ENCODE measurements around the gene NFIA.

NFIA gene

DNA sequence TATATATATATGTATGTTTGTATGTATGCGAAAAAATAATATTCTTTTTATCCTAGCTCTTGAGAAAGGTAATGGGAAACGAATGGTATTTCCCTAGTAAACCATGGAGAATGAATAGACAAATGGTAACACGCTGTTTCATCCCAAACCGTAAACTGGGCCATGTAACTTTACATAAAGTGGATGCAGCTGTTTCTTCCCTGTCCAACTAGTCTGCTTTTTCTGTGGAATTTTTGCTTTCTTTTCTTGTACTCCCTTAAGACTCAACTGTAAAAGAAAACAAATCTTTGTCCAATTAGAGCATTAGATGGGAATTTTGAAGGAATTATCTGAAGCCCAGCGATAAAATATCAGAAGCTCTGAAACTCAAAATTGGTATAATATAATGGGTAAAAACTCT, 198.1 kb downstream of the NFIA start:
- no peak for DNase-seq

DNA sequence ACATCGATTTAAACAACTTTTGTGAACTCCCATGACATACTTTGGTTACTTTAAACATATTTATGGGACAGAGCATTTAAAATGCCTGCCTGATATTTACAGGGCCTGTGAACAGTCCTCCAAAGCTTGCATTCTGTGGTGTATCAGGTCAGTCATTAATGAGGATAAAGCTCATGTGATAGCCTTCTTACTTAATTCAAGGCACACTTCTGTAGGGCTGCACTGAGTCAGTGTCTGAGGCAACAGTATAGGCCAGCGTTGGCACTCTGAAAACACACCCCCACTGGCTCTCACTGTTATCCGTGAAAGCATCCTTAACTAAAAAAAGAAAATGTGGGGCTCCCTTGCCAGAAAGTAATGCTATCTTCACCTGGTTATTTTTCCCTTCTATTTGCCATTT, 200.0 kb downstream of the NFIA start:
- DNase-seq = no peak

DNA sequence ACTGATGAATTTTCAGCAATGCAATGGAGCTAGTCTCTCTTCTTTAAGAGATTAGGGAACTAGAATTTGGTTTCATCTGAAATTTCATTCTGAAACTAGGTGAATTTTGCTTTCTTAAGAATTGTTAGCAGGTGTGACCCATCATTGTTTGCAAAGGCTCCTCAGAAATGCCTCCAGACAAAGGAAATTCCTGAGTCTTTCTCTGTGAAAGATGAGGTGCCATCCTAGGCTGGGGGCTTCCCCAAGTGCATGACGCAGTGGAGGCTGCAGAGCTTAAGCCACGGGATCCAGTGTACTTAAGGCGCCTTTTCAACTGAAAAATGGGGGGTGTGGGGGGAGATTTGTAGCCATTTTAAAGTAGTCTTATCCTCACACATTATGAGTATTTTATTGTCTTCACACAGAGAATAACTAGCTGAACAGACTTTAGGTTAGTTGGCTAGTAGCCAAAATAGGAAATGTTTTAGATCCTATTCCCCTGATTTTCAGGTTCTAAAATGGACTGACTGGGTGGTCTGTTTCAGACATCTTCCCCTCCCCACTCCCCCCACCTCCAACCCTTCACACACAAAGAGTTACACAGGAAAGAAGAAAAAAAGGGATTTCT, 202.0 kb downstream of the NFIA start:
- no peak for DNase-seq

DNA sequence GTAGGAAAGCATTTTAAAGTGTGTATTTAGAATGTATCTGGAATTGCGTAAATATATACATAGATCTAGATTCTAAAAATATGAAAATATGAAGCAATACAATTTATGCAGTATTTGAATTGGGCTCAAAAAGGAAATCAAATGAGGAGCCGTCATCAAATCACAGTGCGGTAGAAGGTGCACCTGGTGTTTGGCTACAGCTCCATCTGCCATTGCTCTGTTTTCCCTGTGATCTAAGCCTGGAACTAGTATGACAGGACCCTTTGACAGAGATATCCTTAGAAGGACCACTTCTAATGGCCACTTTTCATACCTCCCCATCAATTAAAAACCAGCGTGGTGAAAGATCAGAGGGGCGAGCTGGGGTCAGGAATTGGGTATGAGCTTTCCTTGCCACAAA, 202.6 kb downstream of the NFIA start:
- no peak for DNase-seq

DNA sequence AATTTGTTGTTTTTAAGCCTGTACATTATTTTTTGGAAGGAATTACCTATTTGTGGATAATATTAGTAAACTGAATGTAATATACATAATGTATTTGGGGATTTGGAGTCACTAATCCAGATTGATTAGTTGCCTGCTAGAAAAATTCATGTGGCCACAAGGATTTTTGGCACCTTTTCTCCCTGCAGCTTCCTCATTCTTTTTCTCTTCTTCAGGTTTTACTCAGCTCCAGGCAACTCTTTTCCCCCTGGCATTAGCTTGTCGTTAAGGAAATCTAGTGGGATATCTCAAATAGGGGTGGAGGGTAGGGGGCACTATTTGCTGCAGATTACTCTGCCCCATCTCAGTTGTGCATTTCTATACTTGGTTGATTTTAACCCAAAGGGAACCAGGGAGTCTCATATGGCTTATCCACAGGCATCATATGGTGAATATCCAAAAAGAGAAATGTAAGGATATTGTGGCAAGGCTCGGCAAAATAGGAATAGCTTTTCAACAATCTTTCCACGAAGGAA, 203.1 kb downstream of the NFIA start:
- no peak for DNase-seq

DNA sequence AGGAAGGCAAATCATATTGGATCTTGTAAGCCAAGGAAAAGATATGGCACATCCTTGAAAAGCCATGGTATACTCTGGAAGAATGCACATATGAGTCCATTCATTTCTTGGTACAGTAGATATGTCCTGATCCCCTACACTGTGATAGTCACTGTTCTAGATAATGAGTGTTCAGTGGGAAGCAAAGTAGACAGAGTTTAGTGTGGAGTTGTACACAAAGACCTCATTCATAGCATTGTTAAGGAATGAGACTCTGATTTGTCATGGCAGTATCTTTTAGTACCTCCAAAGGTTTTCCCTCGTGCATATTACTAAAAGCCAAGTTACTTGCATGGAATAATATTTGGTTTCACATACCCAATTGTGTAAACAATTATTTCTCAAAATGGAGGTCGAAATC, 204.7 kb downstream of the NFIA start:
- DNase-seq = no peak

DNA sequence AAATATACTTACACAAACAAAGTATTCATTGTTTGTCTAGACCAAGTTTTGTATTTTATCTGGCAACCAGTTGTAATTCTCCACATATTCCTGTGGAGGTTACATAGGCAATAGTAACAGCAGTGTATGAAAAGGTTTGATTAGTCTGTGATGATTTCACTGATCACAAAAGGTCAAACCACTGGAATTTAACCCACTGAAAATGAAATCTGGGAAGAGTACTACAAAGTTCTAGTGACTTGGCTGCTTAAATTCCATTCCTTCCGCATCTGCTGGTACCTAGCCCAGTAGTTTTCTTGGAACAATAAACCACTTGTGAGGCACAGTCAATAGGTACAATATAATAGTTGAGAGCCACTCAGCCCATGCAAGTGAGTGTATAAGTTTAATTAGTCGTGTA, 205.4 kb downstream of the NFIA start:
- no peak for DNase-seq

DNA sequence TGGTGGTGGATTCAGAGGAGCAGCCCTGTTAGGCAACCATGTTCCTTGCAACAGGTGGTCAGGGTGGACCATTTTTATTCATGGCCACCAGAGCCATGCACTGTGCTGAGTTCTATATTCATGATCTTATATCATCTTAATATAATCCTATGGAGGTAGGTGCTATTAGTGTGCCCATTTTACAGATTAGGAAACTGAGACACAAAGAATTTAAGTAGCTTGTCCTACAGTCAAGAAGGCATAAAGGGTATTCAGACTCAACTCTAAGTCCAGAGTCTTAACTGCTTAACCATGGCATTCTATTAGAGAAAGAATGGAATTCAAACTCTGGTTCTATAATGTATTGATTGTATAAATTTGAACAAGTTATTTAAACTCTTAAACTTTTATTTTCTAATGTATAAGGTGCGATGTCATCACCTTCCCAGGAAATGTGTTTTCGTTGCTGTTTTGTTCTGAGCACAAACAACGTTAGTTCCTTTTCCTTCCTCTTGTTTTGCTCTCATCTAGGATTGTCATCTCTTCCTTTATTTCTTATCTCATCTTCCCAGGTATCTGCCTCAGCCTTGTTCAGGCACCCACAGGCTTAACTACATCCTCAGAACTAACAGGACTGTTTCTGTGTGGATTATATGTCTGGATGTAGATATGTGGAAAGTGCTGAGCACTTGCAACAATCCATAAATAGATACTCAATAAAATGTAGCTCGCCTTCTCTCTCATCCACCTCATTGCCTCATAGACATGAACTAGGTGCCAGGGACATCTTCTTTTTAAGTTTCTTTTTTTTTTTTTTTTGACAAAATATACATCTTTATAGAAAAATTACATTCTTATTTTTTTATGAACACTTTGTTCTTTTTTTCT, 207.1 kb downstream of the NFIA start:
- DNase-seq = no peak

DNA sequence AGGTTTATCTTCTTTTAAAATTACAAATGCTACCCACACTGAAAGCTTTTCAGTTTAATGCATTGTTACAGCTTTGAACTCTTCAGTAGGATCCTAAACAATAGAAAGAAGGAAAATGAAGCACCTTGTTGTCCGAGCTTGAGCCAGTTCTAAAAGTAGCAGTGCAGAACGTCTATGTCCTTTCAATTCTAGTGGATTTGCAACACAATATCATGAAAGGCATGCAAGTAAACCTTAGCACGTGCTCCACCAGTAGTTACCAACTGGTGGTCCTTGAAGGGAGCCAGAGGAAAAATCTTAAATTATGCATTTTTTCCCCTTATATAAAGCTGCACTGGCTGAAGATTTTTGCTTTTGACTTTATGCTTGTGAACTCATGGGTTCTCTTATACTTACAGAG, 208.2 kb downstream of the NFIA start:
- DNase-seq = no peak

DNA sequence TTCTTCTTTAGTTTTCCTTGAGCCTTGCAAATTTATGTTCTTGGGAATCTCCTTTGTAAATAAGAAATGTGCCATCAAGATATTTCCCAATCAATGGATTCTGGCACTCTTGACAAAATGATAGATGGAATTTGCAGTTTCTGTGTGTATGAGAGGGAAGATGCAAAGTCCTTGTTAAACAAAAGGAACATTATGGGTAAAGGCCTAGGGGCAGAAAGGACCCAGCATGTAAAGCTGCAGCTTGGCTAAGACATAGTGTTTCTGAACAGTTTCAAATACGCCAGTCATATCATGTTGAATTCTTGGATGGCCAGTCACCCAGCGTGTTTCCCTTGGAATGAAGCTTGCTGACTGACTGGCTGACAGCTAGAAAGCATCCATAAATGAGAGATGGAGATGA, 210.8 kb downstream of the NFIA start:
- DNase-seq = no peak

DNA sequence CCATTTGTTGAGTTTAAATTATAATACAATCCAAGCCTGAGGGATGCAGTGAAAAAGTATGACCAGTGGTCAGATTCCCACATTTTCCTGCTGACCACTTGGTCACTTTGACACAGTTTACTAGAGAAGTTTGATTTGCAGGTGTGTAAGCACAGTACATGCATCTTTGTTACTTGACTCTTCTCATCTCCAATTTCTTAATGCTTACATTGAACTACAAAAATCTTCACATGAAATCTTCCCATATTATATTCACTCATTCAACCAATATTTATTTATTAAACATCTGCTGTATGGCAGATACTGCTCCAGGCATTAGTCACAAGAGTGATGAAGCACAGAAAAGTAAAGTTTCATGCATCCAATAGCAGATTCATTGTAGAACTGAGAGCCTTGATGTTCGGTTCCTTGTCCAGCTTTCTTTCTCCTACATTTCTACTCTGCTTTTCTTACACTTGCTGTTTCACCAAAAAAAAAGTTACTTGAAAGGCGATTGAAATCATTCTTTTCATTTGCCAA, 211.7 kb downstream of the NFIA start:
- no peak for DNase-seq

DNA sequence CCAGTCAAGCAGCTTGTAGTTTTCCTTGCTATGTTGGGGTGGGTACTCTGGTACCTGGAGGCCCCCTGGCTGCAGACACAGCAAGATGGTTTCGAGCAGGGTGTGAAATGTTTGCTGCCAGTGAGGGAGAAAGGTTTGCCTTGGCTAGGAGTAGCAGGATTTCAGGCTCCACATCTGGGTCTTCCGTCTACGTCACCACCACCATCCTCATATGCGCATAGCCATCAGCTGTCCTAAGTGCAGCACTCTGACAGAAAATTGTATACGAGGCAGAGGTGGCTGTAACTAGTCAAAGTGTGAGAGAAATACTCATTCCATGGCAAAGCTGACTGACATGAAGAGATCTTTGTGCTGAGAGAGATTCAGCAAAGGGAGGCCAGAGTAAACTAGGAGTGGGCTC, 212.6 kb downstream of the NFIA start:
- no peak for DNase-seq

DNA sequence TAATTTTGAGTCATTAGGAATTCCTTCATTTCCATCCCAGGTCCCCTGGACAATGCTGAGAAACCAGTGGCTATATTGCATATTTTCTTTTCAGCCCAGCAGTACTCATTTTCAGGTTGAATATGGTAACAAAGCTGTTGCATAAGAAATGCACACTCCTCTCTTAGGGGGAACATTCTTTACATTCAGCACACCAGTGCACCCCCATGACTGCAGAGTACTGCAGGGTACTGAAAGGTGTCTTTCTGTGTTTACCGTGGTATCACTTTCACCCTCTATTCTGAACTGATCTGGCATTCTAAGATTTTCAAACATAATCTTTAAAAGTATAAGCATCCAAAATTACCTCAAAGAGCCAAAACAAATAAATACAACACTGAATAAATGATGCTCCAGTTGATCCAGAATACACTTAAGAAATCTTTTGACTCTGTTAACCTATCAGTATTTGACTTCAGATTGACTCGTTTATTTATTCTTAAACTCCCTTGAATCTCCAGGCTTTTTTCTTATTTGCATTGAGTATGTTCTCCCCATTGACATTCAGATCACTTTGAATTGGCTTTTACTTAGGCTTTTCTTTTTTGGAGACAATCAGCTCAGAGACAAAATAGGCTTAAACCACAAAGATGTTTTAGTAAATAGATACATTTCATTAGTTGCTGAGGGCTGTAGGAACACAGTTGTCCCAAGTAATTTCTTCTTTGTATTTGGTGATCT, 213.6 kb downstream of the NFIA start:
- no peak for DNase-seq

DNA sequence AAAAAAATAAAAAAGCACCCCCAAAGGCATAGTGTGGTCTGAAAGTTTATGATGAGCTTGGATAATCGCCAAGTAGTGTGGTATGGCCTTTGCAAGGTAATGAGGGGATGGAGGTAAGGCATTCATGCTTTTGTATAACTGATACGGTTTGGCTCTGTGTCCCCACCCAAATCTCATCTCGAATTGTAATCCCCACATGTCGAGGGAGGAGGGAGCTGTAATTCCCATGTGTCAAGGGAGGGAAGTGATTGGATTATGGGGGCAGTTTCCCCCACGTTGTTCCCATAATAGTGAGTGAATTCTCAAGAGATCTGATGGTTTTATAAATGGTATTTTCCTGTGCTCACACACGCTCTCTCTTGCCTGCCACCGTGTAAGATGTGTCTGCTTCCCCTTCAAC, 215.5 kb downstream of the NFIA start:
- no peak for DNase-seq

DNA sequence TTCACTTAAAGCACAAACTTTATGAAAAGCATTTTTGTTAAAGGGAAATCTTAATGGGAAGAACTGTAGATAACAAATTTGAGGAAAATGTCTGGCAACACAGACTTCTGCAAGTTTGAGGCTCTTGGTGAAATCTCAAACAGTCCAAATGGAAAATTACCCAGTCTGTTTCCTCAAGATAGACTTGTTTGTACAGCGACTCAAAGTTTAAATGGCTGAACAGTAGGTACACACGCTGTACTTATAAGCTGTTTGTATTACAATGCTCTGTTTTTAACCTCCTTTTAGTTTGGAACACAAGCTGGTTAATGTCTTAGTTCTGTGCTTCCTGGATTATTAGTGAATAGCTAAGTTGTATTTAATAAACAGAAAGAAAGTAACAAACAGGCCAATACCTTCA, 217.1 kb downstream of the NFIA start:
- no peak for DNase-seq

DNA sequence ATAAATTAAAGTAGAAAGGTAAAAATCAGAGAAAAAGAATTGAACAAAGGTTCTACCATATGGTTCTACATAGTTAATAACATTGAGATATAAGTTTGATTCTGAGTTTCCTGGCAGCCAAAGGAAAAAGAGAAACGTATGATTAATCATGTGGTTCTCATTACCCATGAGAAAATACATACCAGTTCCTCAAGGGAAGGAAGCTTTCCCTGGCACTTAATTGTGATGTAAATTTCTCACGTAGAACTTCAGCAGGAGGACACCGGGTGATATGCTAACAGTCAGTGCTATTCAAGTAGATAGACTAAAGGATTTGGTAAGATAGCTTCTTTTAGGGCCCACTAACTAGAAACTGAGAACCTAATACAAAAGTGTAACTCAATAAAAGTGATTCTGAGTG, 218.5 kb downstream of the NFIA start:
- no peak for DNase-seq

DNA sequence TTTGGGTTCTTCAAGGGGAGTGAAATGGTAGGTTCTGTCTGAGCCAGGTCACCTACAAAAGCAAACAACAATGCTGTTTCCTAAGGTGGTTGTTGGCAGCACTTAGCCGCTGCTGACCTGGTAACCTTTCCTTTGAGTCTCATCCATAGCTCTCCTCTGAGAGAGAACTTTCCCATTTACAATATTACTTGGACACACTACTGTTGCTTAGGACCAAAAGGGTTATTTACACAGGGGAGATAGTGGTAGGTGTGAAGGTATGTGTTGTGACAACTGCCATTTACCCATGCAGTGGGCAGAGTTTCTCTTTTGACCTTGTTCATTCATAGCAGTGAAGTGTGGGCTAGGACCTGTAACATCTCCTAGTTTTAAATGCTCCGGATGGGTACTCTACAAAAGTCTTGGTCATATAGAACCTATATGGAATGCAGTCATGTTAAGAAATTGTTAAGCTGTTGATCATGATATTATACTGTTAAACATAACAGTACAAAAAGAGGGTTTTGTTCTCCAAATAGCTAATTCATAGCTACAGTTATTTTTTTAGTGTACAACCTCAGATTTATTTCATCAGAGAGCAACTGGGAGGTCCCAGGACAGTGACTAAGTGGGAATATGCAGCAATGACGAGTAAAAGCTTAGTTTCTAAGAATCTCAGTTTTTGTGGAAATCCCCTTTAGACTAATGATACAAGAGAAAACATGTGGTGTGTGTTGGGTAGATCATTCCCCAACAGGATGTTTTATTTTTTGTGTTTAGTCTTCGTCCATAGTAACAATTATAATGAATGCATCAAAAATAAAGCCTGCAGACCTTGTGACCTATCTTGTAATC, 219.7 kb downstream of the NFIA start:
- DNase-seq = no peak

DNA sequence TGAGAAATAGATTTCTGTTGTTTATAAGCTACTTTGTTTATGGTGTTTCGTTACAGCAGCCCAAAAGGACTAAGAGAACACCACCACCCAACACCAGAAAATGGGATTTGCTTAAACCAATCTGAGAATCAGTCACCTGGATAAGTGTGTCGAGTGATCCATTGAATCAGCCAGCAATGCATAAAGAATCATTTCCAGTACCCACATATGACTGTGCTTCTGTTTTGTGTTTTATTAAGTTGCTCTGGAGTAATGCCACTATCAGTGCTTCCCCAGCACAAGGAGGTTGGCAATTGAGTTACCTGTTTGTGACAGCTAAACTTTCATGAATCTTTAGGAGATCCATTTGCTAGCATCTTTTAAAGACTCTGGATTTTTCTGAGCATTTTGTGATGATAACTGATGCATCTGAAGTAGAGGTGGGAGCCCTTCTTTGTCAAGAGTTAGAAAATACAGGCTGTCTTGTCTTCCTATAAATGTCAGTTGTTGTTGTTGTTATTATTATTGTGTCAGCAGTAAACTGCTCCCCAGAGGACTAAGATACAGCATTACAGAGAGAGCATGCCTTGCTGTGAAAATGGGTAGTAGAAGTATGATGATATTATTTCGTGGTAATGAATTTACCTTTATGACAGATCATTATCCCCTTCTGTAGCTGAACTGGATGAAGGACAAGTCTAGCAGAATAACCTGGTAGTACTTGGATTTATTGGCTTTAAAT, 225.2 kb downstream of the NFIA start:
- DNase-seq = no peak

DNA sequence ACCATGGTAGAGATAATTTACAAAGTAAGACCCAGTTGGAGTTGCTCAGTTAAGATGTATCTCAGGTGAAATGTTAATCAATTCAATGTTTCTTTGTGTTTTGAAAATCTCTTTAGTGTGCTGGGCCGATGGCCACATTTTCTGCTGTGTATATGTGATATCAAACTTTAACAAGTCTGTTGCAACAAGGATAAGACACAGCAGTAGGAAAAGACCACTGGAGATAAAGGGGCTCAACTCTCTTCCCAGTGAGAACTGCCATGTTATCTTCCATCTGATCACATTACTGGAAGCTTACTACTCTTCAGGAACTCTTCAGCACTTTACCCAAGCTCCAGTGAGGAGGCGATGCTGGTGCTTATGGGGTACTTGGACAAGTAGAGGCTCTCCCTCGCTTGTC, 227.7 kb downstream of the NFIA start:
- DNase-seq = no peak

DNA sequence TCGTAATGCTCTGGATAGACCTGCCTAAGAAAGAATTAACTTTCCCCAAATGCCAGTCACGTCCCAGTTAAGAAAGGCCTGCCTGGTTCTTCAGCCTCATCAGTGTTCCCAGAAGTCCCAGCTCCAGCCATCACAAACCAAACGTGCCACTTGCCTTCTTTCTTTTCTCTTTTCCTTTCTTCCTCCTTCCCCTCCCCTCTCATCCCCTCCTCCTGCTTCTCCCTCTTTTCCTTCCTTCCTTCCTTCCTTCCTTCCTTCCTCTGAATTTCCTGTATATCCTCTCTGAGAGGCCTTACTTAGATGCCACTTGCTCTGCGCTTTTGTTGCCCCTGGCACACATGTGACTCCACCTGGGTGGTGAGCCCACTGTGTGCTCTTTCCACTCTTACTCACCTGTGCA, 228.2 kb downstream of the NFIA start:
- DNase-seq = no peak

DNA sequence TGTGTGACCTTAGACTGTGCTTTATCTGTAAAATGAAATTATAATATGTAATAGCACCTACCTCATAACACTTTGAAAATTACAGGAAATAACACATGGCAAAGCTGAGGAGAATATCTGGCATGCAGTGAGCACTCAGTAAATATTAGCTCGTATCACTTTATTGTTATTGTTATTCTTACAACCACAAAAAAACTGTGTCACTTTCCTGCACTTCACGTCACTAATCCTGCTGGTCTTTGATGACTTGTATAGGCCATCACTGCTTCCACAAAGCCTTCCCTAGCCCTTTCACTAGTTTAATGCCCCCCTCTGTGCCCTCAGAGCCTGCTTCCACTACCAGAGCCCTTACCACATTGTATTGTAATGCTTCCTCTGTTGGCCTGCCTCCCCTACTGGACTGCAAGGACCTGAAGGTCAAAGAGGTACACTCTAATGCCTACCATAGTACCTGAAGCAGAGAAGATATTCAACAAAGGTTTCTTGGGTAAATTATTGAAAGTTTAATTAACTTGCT, 231.6 kb downstream of the NFIA start:
- no peak for DNase-seq

DNA sequence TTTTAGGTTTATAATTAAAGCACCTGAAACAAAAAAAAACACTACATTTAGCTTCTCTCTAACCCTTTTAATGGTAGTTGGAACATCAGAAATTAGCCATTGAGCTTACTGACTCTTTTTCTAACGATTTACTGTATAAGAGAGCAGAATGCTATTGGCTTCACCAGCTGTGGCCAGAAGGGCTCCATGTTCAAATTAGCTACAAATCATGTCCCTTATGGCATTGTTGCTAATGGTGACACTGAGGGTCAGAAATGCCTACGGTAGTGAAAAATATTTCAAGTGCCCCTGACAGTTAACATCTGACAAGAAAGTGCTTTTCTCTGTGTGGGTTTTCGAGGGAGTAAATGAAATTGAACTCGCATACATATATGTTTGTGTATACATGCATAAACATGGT, 232.7 kb downstream of the NFIA start:
- no peak for DNase-seq

Measured in activated gamma-delta T cell treated with Interleukin-2 at 50 U/mL for 16 hours (primary cell).